Stimulated activated CD4-positive, alpha-beta T cell treated with anti-CD3 and anti-CD28 coated beads, Interleukin-4, amount 100 ng/mL, for 4 hours (primary cell): Measurements from ENCODE around the gene SEMA3D.

Experiments used
- DNase-seq, 2 experiments: peaks; one replicate each; pipeline ENCODE4 v3.0.0-alpha.2; 2020

SEMA3D gene

GRCh38 chr7:85186521-85187241 lies at the start of gene SEMA3D:
Gene SEMA3D (minus strand): TSS chr7:85187056. CDS start chr7:85121891, 65,165 bp downstream.
- no peak for DNase-seq

DNA sequence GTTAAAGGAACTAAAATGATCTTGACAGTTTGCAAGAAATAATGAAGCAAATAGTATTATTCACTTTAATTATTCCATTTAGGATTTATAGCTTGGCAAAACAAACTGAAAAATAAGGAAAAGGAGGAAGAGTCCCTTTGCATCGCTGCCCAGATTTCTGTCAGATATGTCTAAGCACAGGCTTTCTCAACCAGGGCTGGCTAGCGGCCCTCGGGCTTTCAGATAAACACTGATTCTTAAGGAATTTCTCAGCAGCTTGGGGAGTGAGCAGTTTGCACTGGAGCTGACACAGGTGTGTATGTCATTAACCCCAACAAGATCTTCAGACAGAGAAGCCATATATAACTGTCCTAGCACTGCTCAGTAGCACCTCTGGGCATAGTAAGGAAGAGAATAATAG lies 47.9 kb upstream of the SEMA3D start:
- DNase-seq: no peak

GRCh38 chr7:85232068-85232467 lies 45.2 kb upstream of the SEMA3D start:
- DNase-seq: no peak

GRCh38 chr7:85230623-85231022 lies 43.8 kb upstream of the SEMA3D start:
- no peak for DNase-seq

DNA sequence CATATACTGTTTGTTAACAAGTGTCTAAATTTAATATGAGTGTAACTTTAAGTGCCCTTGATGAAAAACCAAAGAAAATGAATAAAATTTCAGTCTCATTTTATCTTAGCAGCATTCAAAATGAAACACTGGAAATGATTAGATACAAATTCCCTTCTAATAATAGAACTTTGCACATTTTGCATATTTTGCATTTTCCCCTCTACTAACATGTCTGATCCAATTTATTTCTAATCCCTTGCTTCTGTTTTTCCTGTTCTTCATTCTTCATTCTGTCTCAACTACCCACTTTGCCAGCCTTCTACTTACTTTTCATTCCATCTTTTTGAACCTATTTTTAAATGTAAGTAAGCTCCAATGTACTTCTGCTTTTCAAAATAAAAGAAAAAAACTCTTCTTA lies 42.7 kb upstream of the SEMA3D start:
- DNase-seq: no peak

- DNase-seq: no peak
Measured at GRCh38 chr7:85226361-85227085, 39.7 kb upstream of the SEMA3D start.

DNA sequence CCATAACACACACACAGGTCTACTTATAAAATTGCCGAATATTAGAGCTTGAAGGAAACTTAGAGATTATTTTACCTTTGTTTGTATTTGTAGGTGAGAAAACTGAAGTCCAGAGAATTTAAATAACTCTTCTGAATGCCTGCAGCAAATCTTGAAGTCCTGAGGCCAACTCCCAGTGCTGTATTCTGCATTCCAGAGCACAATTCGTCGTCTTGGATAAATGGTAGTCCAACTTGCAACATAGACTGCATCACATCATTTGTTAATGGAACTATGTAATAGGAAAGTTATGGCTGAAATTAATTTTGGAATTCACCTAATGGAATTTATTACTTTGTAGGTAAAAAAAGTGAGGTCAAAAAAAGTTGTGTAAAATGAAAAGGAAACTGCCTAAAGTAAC lies 37.3 kb upstream of the SEMA3D start:
- DNase-seq: no peak

DNA sequence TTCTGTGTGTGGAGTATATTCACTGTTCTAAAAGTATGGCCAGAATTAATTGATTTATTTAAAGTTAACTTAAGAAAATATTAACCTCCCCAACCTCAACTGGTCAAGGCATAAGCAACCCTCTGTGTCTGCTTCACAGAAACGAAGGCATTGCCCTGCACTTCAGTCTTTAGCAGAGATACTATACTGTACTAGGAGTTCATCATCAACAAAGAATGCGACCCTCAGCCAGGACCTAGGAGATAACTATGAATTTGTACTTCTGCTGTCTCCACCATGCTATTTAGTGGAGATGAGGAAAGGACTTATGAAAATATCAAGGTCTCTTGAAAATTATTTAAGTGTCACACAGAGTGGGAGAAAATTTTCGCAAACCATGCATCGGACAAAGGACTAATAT lies 35.7 kb upstream of the SEMA3D start:
- DNase-seq: no peak

GRCh38 chr7:85221796-85222195 lies 34.9 kb upstream of the SEMA3D start:
- no peak for DNase-seq

- no peak for DNase-seq
Measured at GRCh38 chr7:85220651-85221050, 33.8 kb upstream of the SEMA3D start.

DNA sequence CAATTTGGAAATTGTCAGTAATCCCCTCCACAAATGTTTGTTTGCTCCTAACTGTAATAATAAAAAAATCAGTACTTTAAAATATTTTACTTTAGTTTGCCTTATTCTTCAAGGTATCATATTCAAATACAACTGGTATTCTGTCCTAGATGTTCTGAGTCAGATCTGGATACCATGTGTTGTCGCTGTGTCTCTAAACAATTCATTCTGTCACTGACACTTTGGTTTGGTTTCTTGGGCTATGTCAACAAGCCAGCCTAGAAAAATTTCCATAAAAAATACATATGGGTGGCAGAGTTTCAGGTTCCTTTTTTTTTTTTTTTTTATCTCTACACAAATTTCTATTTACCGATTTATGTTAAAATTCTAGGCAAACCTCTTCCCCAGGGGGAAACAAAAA lies 33.2 kb upstream of the SEMA3D start:
- DNase-seq: no peak

GRCh38 chr7:85217085-85217484 lies 30.2 kb upstream of the SEMA3D start:
- DNase-seq: no peak

DNA sequence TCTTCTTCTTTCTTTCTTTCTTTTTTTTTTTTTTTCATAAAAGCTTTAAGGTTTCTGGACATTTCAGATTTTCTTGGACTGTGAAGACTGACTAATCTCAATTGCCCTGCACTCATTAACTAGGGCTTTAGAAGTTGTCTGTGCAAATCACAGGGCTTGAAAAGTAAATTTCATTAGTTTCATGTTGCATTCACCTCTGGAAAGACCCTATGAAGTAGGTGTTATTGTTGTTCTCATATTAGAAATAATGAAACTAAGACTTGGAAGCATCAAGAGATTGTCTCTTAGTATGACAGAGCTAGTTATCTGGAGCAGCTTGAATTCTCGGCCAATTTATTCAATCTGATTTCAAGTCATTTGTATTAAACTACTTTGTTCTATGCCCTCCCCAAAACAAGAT lies 28.2 kb upstream of the SEMA3D start:
- DNase-seq: no peak

DNA sequence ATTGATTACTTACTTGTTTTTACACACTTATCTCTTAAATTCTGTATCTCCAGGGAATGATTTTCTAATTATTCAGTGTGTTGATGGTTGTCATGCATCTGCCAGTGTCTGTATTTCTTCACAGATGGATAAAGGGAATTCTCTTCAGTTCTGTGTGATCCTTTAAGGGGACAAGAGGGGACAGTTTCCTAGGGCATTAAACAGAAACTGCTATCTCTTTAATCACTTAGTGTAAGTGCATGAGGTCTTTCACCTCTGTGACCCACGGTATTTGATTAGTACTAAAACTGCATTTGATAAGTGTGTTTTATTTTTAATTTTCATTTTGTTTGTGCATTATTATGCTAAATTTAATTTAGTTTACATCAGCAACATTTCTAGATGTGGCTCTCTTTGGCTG lies 26.6 kb upstream of the SEMA3D start:
- no peak for DNase-seq

GRCh38 chr7:85205754-85206153 lies 18.9 kb upstream of the SEMA3D start:
- no peak for DNase-seq

DNA sequence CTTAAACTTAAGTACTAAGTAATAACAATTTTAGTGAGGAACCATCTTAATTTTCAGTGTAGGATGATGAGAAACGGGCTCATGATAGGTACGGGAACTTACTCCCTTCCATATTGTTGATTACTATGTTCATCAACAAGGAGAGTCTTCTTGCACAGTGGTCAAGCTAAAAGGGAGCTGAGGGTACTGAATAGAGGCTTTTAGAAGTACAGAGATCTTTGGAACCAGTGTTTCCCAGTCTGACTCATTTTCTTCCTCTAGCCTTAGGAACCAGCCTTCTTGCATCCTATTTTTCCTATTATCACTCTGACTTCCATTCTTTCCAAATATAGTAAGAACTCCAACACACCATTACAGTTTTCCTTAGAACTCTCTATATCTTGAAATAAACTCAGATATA lies 17.6 kb upstream of the SEMA3D start:
- no peak for DNase-seq

DNA sequence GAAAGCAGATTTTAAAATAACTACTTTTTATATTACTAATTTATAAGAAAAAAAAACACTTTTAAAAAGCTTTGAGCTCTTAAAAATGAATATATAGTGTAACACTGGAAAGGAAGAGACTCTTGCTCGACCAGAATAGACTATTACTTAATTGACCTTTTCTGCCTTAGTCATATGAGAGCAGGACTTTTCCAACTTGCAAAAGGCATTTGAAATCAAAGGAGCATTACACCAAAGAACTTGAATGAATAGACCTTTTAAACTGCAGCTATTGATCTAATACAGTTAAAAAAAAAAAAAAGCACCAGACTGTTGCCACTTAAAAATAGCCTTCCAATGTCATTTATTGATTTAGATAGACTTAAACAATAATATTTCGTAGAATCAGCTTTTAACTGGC lies 17.2 kb upstream of the SEMA3D start:
- DNase-seq: no peak

- DNase-seq: no peak
Measured at GRCh38 chr7:85201209-85201608, 14.4 kb upstream of the SEMA3D start.

DNA sequence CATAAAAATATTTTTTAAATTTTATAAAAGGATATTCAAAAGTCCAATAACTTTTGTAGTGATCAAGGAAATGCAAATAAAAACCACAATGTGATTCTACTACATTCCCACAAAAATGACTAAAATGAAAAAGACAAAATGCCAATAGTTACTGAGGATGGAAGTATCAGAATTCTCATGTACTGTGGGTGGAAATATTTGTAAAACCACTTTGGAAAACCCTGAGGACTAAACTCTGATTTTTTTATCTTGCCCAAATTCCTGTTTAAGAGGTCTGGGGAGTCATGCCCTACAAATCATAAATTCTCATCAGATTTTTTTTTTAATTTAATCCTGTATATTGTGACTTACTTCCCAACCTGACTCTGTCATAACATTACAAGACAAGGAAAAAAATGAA lies 9.8 kb upstream of the SEMA3D start:
- no peak for DNase-seq

DNA sequence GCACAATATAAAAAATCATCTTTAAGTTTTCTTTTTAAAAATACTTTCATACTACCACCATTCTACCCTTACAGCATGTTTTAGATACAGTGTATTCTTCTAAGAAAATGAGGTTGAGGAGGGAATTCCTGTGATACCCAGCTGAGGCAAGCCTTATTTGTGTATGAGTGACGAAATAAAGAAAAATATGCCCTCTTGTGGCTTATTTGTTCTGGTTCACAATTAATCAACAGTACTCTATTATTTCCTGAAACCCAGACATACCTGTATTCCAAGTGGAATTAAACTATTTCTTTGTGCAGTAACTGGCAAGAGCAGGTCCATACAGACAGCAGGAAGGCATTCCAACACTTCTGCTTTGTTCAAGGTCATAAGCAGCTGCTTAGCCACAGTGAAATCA lies 4.5 kb upstream of the SEMA3D start:
- no peak for DNase-seq

DNA sequence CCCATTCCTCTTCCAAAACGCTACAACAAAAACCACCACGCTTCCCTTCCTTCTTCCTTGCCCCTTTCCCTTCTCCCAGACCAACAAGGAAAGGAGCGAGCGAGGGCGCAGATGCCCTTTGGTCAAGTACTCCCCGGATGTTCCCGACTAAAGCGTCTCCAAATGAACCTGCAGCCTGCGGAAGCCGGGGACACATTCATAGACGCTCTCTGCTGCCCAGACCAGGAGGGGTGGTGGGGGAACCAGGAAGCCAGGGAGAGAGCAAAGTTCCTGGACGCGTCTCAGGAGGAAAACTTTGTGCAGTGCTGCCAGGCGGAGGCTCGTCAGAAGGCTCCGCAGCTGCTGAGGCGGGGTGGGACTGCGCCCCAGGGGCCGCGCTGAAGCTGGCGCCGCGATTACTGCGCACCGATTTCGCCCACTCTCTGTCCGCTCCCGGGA lies 754 bp downstream of the SEMA3D start:
- no peak for DNase-seq

DNA sequence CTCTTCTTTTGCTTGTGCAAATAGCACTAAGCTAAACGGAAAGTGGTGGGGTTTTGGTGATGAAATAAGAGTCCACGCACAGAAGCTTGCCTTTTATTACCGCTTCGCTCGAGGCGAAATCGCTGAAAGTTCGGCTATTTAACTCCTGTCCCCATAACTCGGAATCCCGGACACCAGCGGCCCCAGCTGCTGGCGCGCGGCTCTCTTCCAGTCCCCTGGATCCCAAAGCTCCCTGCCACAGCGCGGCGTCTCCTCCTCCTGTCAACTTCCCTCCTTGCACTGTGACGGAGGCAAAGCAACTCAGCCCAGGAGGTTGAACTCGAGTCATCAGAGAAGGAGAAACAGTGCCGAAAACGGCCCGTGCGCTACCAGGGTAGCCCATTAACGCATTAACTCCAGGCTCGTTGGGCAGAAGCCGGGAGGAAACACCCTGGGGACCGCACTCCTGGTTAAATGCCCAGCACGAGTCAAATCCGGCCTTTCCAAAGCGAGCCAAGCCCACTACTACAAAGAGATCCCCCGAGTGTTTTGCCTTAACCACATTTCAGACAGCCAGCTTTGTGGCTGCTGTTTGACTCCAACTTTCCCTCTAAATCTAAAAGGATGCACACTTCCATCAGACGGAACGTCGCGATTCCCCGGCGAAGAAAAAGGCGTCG lies 1.3 kb downstream of the SEMA3D start:
- no peak for DNase-seq

DNA sequence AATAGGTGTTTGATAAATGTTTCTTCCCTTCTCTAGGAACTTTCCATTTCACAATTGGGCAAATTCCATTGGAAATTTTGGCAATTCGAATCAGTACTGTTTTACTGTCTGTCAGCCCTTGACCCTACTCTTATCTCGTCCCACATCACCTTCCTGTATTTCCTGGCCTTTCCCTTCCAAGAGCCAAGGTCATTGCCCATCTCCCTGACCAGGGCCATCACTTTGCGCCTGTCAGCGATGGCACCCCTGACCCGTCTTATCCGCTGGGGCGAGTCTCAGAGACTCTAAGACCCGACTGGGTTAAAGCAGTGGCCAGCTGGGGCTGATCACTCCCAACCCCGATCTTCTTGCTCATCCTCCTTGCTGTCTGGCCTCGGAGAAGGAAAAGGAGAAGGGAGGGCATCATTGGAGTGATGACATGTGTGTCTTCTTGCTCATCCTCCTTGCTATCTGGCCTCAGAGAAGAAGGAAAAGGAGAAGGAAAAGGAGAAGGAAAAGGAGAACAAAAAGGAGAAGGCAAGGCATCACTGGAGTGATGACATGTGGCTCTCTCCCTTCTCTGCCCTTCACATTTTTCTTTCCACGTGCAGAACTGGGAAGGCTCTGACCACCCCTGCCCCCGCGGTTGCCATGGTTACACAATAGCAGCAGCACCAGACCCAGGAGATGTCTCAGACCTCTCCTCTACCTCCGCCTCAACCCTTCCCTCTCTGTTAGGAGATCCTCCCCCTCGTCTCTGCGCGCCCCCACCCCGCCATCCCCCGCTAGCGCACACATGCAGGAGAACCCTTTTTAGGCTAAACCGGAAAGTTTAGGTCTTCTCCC lies 2.0 kb downstream of the SEMA3D start:
- DNase-seq: no peak
